Mononuclear cell (primary cell): ENCODE measurements around the gene SCARB1. TPM values are rescaled to one million over a fixed set of nuclear protein-coding genes. Genes with fewer than 3 reads are reported as not detected.

Experiments used
- H3K27me3 ChIP-seq: 2 replicates; pipeline ENCODE4 v1.6.0; 2011; ENCODE audit warnings: low read length, control low read depth; ENCODE audit not compliant: insufficient read depth
- H3K4me1 ChIP-seq: 2 replicates; pipeline ENCODE4 v1.5.1; 2011; ENCODE audit warnings: mild to moderate bottlenecking, low read length, control low read depth; ENCODE audit not compliant: insufficient read depth
- H3K4me3 ChIP-seq: 2 replicates; pipeline ENCODE4 v1.5.1; 2011; ENCODE audit warnings: mild to moderate bottlenecking, low read length, moderate library complexity
- H3K9me3 ChIP-seq: 2 replicates; pipeline ENCODE4 v1.5.1; 2011; ENCODE audit warnings: low read depth, mild to moderate bottlenecking, control low read depth, low read length
- total RNA-seq: library from RNA; depleted of rRNA; stranded (reverse); fragments of >200 nt; gene quantifications from one replicate; pipeline ENCODE4 v1.2.3, GENCODE V29; 2012

SCARB1 gene
- total RNA-seq, 1 donor = 2.5 TPM

GRCh38 chr12:124844411-124845397 is 19.0 kb downstream of the SCARB1 start:
- no peak overlapping the region for H3K4me3 ChIP-seq

DNA sequence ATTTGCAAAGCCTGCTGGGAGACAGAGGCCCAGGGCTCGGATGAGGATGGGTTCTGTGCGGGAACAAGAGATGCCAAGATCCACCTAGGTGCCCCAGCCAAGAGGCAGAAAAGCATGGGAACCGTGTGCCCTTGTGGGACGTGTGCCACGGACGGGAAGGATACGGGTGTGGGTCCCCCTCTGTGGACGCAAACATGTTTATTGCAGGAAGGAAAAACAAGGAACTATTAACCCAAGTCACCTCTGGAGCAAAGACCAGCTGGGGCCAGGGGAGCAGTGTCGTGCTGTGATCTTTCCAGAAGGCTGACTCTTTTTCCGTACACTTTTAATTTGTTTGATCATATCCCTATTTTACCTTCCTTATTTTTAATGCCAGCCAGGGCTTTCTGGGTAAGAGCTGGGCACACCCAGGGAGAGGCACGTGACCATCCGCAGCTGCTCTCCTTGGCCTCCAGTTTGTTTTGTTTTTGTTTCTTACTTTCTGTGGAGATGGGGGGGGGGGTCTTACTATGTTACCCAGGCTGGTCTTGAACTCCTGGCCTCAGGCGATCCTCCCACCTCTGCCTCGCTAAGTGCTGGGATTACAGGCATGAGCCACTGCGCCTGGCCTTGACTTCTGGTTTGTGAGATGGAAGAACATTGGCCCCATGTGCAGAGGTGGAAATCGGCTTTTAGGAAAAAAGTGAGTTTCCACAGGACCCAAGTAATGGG is 20.7 kb downstream of the SCARB1 start:
- Histone ChIP-seq H3K4me1 (peaks cover 14% of the 10 kb centered on the region), H3K9me3 (no peaks in the 10 kb centered on the region), H3K27me3 (no peaks in the 10 kb centered on the region), H3K4me3 (no peak overlapping the region)

More at GRCh38 chr12:124844411-124845397, 19.0 kb downstream of the SCARB1 start:
- H3K9me3 ChIP-seq = no peaks in the 10 kb centered on the region
- H3K4me1 ChIP-seq = peaks cover 14% of the 10 kb centered on the region
- H3K27me3 ChIP-seq = no peaks in the 10 kb centered on the region

GRCh38 chr12:124842073-124842749 is 21.5 kb downstream of the SCARB1 start:
- H3K9me3 ChIP-seq = no peaks in the 10 kb centered on the region
- no peaks in the 10 kb centered on the region for H3K27me3 ChIP-seq
- no peak overlapping the region for H3K4me3 ChIP-seq
- H3K4me1 ChIP-seq = peaks cover 14% of the 10 kb centered on the region

- Histone ChIP-seq H3K4me3 (no peak overlapping the region), H3K9me3 (no peaks in the 10 kb centered on the region), H3K27me3 (no peaks in the 10 kb centered on the region)
These were observed 22.1 kb downstream of the SCARB1 start for GRCh38 chr12:124841558-124841945.

DNA sequence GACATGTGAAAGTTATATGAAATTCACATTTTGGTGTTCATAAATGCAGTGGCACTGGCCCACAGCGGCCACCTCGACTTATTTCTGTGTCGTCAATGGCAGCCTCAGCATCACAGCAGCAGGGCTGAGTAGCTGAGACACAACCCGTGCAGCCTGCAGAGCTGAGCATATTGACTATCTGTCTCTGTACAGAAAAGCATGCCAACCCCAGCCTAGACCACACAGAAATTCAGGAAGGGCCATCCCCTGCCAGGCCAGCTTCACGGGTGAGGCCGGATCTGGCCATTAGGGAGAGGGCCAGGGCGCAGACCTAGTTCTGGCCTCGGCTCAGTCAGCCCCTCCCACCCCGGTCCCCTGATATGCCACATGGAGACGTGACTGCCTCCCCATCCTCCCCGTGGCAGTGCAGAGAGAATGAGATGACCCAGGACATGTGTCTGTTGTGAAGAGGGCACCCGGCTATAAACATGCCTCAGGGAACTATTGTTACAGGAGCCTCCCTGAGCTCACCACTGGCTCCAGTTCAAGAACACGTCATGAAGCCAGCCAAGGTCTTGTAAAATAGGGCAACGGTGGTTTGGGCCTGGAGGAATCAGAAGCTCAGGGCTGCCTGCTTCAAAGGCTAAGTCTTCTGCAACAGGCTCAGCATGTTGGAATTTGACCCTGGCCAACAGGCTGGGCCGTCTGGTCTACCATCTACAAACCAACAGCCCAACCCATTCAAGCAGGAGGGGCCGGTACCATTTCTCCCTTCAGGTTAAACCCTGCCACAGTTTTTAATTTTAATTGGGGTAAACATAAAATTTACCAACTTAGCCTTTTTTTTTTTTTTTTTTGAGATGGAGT is 25.5 kb downstream of the SCARB1 start:
- Histone ChIP-seq H3K4me1 (peaks cover 10% of the 10 kb centered on the region), H3K9me3 (no peaks in the 10 kb centered on the region), H3K27me3 (no peaks in the 10 kb centered on the region), H3K4me3 (no peak overlapping the region)

More at GRCh38 chr12:124841558-124841945, 22.1 kb downstream of the SCARB1 start:
- peaks cover 14% of the 10 kb centered on the region for H3K4me1 ChIP-seq

DNA sequence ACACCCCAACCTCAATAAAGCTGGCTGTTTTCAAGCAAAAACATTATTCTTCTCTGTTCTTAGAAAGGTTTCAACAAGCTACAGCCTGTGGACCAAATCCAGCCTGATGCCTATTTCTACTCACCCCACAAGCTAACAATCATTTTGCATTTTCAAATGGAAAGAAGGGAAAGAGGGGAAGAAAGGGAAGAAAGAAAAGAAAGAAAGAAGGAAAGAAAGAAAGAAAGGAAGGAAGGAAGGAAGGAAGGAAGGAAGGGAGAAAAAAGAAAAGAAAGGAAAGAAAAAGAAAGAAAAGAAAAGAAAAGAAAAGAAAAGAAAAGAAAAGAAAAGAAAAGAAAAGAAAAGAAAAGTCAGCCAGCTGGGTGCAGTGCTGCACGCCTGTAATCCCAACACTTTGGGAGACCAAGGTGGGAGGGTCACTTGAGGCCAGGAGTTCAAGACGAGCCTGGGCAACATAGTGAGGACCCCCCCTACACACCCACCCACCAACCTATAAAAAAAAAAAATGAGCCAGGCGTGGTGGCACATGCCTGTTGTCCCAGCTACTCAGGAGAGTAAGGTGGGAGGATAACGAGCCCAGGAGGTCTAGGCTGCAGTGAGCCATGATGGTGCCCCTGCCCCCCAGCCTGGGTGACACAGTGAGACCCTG is 26.3 kb downstream of the SCARB1 start:
- Histone ChIP-seq H3K4me1 (peaks cover 2% of the 10 kb centered on the region), H3K9me3 (no peaks in the 10 kb centered on the region)

DNA sequence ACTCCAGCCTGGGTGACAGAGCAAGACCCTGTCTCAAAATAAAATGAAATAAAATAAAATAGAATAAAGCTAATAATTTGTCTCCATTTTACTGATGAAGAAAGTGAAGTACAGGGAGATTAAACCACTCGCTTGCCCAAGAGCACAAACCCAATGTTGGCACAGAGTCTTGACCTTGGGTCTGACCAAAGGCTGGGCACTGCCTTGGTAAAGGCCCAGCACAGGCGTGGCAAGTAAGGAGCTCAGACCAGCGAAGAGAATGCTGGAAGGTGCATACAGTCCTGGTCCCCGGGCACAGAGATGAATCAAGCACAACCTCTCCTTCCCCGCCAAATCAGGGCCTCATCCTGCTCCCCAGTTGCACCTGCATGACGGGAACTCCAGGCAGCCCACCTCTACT is 26.9 kb downstream of the SCARB1 start:
- Histone ChIP-seq H3K4me3 (no peak overlapping the region), H3K27me3 (no peaks in the 10 kb centered on the region), H3K4me1 (no peaks in the 10 kb centered on the region), H3K9me3 (no peaks in the 10 kb centered on the region)

More for the DNA sequence above, 26.3 kb downstream of the SCARB1 start:
- H3K27me3 ChIP-seq = no peaks in the 10 kb centered on the region
- no peak overlapping the region for H3K4me3 ChIP-seq

DNA sequence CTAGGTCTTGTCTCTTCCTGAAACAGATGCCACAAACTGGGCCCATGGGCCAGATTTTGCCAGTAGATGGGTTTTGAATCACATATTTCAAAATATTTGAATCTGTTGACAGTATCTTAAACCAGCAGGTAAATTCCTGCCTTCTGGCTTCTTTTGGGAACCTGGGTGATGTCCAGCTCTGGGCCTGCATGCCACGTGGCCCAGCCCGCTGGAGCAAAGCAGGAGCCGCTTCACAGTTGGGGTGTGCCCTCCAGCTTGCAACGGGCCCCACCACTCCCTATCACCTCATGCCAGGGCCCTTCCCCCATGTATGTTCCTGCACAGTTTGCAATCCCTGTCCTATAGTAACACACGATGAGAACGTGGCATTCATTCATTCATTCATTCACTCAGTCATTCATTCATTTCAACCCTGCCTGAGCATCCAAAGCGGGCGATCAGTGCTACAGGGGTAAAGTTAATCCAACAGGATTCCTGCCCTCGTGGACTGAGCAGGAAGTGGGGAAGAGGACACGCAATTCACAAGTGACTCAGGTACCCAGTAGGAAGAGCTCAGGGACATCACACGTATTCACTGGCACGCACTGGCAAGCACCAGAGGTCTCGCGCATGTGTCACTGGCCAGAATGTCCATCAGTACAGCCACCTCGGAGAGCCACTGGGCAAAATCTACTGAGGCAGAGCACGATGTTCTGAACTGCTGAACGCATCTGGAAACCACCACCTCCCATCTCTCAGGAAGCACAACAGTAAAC is 27.8 kb downstream of the SCARB1 start:
- no peaks in the 10 kb centered on the region for H3K9me3 ChIP-seq
- H3K4me1 ChIP-seq = no peaks in the 10 kb centered on the region
- no peak overlapping the region for H3K4me3 ChIP-seq
- H3K27me3 ChIP-seq = no peaks in the 10 kb centered on the region

DNA sequence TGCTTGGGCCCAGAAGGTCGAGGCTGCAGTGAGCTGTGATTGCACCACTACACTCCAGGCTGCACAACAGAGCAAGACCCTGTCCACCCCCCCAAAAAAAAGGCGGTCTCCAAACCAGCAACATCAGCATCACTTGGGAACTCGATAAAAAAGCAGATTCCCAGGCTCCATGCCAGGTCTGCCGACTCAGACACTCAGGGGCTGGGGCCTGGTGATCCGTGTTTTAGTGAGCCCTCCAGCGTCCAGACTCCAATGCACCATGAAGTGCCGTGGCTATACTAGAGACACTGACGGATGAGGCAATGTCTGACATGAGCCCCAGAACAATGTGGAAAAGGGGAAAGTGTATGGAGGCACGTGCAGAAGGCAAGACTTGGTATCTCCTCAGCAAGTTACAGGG is 28.8 kb downstream of the SCARB1 start:
- no peak overlapping the region for H3K4me3 ChIP-seq
- no peaks in the 10 kb centered on the region for H3K27me3 ChIP-seq
- H3K9me3 ChIP-seq = no peaks in the 10 kb centered on the region
- no peaks in the 10 kb centered on the region for H3K4me1 ChIP-seq

- Histone ChIP-seq H3K4me3 (no peak overlapping the region), H3K27me3 (no peaks in the 10 kb centered on the region), H3K4me1 (no peaks in the 10 kb centered on the region), H3K9me3 (no peaks in the 10 kb centered on the region)
These were observed 30.0 kb downstream of the SCARB1 start for GRCh38 chr12:124833693-124834122.

- H3K27me3 ChIP-seq = no peaks in the 10 kb centered on the region
- H3K4me3 ChIP-seq = no peak overlapping the region
- H3K9me3 ChIP-seq = no peaks in the 10 kb centered on the region
- H3K4me1 ChIP-seq = no peaks in the 10 kb centered on the region
These were observed 30.8 kb downstream of the SCARB1 start for GRCh38 chr12:124832856-124833255.

GRCh38 chr12:124831590-124831989 is 32.1 kb downstream of the SCARB1 start:
- H3K9me3 ChIP-seq = no peaks in the 10 kb centered on the region
- no peaks in the 10 kb centered on the region for H3K4me1 ChIP-seq
- H3K4me3 ChIP-seq = no peak overlapping the region
- no peaks in the 10 kb centered on the region for H3K27me3 ChIP-seq

DNA sequence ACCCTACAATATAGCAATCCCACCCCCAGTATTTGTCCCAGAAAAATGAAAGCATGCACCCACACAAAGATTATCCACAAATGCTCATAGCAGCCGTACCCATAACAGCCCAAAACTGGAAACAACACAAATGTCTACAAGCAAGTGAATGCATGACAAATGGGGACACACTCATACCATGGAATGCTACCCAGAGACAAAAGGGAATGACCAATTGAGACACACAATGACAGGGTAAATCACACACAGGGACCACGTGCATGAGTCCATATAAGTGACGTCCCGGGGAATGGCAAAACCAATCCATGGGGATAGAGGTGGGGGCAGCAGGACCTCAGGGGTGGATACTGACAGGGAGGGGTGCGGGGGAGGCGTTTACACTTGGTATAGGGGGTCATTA is 33.4 kb downstream of the SCARB1 start:
- no peaks in the 10 kb centered on the region for H3K4me1 ChIP-seq
- no peaks in the 10 kb centered on the region for H3K9me3 ChIP-seq
- no peaks in the 10 kb centered on the region for H3K27me3 ChIP-seq
- H3K4me3 ChIP-seq = no peak overlapping the region
